ENCODE results near the gene DCAF5.

DNA sequence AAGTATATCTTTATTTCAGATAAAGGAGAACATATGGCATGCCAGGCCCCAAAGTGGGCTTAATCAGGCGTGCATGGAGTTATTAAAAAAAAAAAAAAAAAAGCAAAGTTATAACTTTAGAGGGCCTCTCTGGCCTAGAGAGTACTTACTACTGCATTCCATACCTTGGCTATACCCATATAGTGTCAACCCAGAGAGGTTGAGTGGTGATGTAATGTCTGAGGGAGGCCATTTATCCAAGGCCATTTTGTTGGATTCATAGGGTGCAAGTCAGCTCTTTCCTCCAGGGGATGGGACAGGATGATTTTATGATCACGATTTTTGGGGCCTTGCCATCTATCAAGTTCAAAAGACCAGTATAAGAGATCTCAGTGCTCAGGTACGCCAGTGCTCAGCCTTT, 66.4 kb downstream of the DCAF5 start:
- TF ChIP-seq EZH2 (IDR thresholded peaks at IDR 0.05) (no peak), POLR2AphosphoS5 (IDR thresholded peaks at IDR 0.05; ENCODE audit: borderline replicate concordance, low read depth, low read length) (no peak), FOXP2 (optimal IDR thresholded peaks at IDR 0.05; ENCODE audit: control extremely low read depth, extremely low read length, insufficient read depth) (no peak)

All from SK-N-MC (cell line).